Endothelial cell of umbilical vein (primary cell): ENCODE data around the gene SMS. TPM values are rescaled to one million over a fixed set of nuclear protein-coding genes. Genes with fewer than 3 reads are reported as not detected.

Experiments
- BruUV-seq: library from RNA; stranded (reverse); fragments of 400-500 nt; replicated peaks from 2 replicates; lab custom pipeline; 2021; lab: Mats Ljungman, UMichigan
- CTCF ChIA-PET: fragments of 300-600, 350-600 bp; sonication (Branson Sonifier 250); formaldehyde crosslinking; loops from one replicate; lab custom pipeline; 2021; ENCODE audit warnings: antibody characterized with exemption, inconsistent platforms; lab: Charles Lee
- POLR2A ChIA-PET: fragments of 300-600, 350-600 bp; sonication (Branson Sonifier 250); formaldehyde crosslinking; loops from one replicate; lab custom pipeline; 2021; ENCODE audit warnings: antibody characterized with exemption, inconsistent platforms; lab: Charles Lee
- DNase-seq: peaks from one replicate; pipeline ENCODE4 v3.0.0-alpha.2; 2011; ENCODE audit warnings: low read depth, low spot score
- FAIRE-seq: peaks from 2 replicates; lab custom pipeline; 2011; peaks lifted over from hg19 to GRCh38; lab: Jason Lieb, UNC
- H2AFZ ChIP-seq: 2 replicates; pipeline ENCODE4 v1.6.0; 2012; ENCODE audit warnings: low read depth, low read length, control low read depth, inconsistent platforms
- H3K27ac ChIP-seq: 2 replicates; pipeline ENCODE4 v1.5.1; 2011; ENCODE audit warnings: low read depth, mild to moderate bottlenecking, control low read depth, low read length, moderate library complexity; ENCODE audit not compliant: insufficient read depth
- H3K27me3 ChIP-seq, 2 experiments: 2 replicates each; pipeline versions ENCODE4 v1.6.0 to v1.6.1; 2011; ENCODE audit warnings: low read length in 2 of 2, mixed read lengths in 1 of 2; ENCODE audit not compliant: control insufficient read depth in 2 of 2, insufficient read depth in 2 of 2
- H3K36me3 ChIP-seq, 2 experiments: 2 replicates in 1 of 2; 3 replicates in 1 of 2; pipeline ENCODE4 v1.5.1; 2011; ENCODE audit warnings: low read length in 2 of 2, mild to moderate bottlenecking in 1 of 2, moderate library complexity in 1 of 2; ENCODE audit not compliant: control insufficient read depth in 2 of 2, insufficient read depth in 2 of 2; ENCODE audit errors: extremely low read depth in 1 of 2
- H3K4me1 ChIP-seq: 3 replicates; pipeline ENCODE4 v1.5.1; 2011; ENCODE audit warnings: mild to moderate bottlenecking, low read length; ENCODE audit not compliant: control insufficient read depth, insufficient read depth; ENCODE audit errors: extremely low read depth
- H3K4me2 ChIP-seq: 2 replicates; pipeline ENCODE4 v1.6.1; 2011; ENCODE audit warnings: low read length, control low read depth, mixed read lengths; ENCODE audit not compliant: insufficient read depth
- H3K4me3 ChIP-seq, 3 experiments: fragments of 200-600 bp in 1 of 3; sonication (generic), shearing (Covaris generic) in 1 of 3; replicated peaks in 1 of 3; 2 replicates each; pipeline ENCODE4 v1.5.1; 2011 to 2016; ENCODE audit warnings: control low read depth in 3 of 3, low read length in 3 of 3, mild to moderate bottlenecking in 2 of 3, inconsistent platforms in 1 of 3, low read depth in 1 of 3, moderate library complexity in 1 of 3; ENCODE audit not compliant: insufficient read depth in 1 of 3
- H3K79me2 ChIP-seq: 2 replicates; pipeline ENCODE4 v1.6.0; 2012; ENCODE audit warnings: low read length, inconsistent platforms; ENCODE audit not compliant: control insufficient read depth, insufficient read depth
- H3K9ac ChIP-seq: replicated peaks from 2 replicates; pipeline ENCODE3; 2011; ENCODE audit warnings: low read length, control low read depth; ENCODE audit not compliant: insufficient read depth; ENCODE audit errors: extremely low read depth
- H3K9me1 ChIP-seq: replicated peaks from 3 replicates; pipeline ENCODE4 v1.6.0; 2011; ENCODE audit warnings: mild to moderate bottlenecking, low read length; ENCODE audit not compliant: control insufficient read depth, insufficient read depth; ENCODE audit errors: extremely low read depth
- H3K9me3 ChIP-seq: replicated peaks from 2 replicates; pipeline ENCODE4 v1.5.1; 2012; ENCODE audit warnings: low read length, inconsistent platforms; ENCODE audit not compliant: control insufficient read depth, insufficient read depth
- H4K20me1 ChIP-seq: replicated peaks from 2 replicates; pipeline ENCODE3; 2011; ENCODE audit warnings: mild to moderate bottlenecking, low read length; ENCODE audit not compliant: control insufficient read depth, insufficient read depth; ENCODE audit errors: extremely low read depth
- CTCF ChIP-seq, 2 donors: IDR thresholded peaks; 1 replicate in 1 of 2; 2 replicates in 1 of 2; pipeline ENCODE4 v1.5.1; 2011; ENCODE audit warnings: low read length in 2 of 2, mild to moderate bottlenecking in 2 of 2, moderate library complexity in 2 of 2, control low read depth in 1 of 2, inconsistent platforms in 1 of 2, low read depth in 1 of 2; ENCODE audit not compliant: insufficient read depth in 1 of 2; ENCODE audit errors: extremely low read depth in 1 of 2
- EZH2 ChIP-seq: IDR thresholded peaks from 2 replicates; pipeline ENCODE4 v1.6.1; 2012; ENCODE audit warnings: borderline replicate concordance, low read depth, mild to moderate bottlenecking, moderate library complexity, low read length, inconsistent platforms; ENCODE audit not compliant: severe bottlenecking
- FOS ChIP-seq: IDR thresholded peaks from 2 replicates; pipeline ENCODE4 v1.6.1; 2011; ENCODE audit warnings: mild to moderate bottlenecking, low read length, moderate library complexity, borderline replicate concordance; ENCODE audit not compliant: insufficient read depth
- GATA2 ChIP-seq: IDR thresholded peaks from 2 replicates; pipeline ENCODE4 v1.7.0; 2011; ENCODE audit warnings: low read depth, mild to moderate bottlenecking, moderate library complexity, mixed read lengths, low read length; ENCODE audit not compliant: insufficient read length, insufficient read depth
- JUN ChIP-seq: IDR thresholded peaks from 2 replicates; pipeline ENCODE4 v1.6.1; 2011; ENCODE audit warnings: borderline replicate concordance, low read depth; ENCODE audit not compliant: insufficient read length, insufficient read depth
- MAX ChIP-seq: IDR thresholded peaks from 2 replicates; pipeline ENCODE4 v1.6.1; 2011; ENCODE audit not compliant: insufficient read depth, insufficient read length
- MYC ChIP-seq: IDR thresholded peaks from one replicate; pipeline ENCODE4 v1.6.1; 2011; ENCODE audit warnings: mild to moderate bottlenecking, low read depth, low read length
- POLR2A ChIP-seq: IDR thresholded peaks from 2 replicates; pipeline ENCODE4 v1.6.1; 2012; ENCODE audit warnings: low read depth, mild to moderate bottlenecking, control low read depth, low read length
- POLR2AphosphoS5 ChIP-seq: IDR thresholded peaks from 2 replicates; pipeline ENCODE4 v1.6.1; 2012; ENCODE audit warnings: low read depth, mild to moderate bottlenecking, control low read depth, low read length, moderate library complexity; ENCODE audit not compliant: insufficient read depth
- dilution Hi-C: fragments of 300-500 bp; cut with MboI; formaldehyde crosslinking; loops from one replicate; pipeline ENCODE4 v1.15.0; 2019; ENCODE audit warnings: low sequenced_read_pairs; ENCODE audit not compliant: extremely low pct_ligation_motif_present
- intact Hi-C: fragments of 100-400 bp; cut with micrococcal nuclease; formaldehyde crosslinking; loops from one replicate; pipeline ENCODE4 v1.10.0; 2022
- polyA plus RNA-seq, 4 experiments: library from polyadenylated mRNA; depleted of rRNA in 3 of 4; stranded (reverse) in 3 of 4; unstranded in 1 of 4; fragments of >200 nt; gene quantifications; 2 replicates each; pipeline versions ENCODE4 v1.2.1 to v1.2.3, GENCODE V29; 2011 to 2012; ENCODE audit warnings: missing spikeins in 1 of 4
- total RNA-seq: library from RNA; stranded (reverse); gene quantifications from 2 replicates; pipeline ENCODE4 v1.2.3, GENCODE V29; 2021

Gene SMS
- total and polyA plus RNA-seq, 2 donors (not counting 3 experiments of a cell fraction or from before 2014, with no cell fraction given) = 57.1 to 173 TPM

- H3K27ac ChIP-seq = no peak overlapping the region
- H2AFZ ChIP-seq = no peak overlapping the region
- H3K27me3 ChIP-seq = no peaks in the 10 kb centered on the region
- H3K36me3 ChIP-seq = no peaks in the 10 kb centered on the region
- H3K4me3 ChIP-seq = no peak overlapping the region
- no peaks in the 10 kb centered on the region for H3K4me1 ChIP-seq
- FAIRE-seq = no peak
- no peak overlapping the region for H3K9ac ChIP-seq
- ChIA-PET POLR2A (no interaction called here), CTCF (no interaction called here)
- no peaks in the 10 kb centered on the region for H3K9me1 ChIP-seq
- H3K79me2 ChIP-seq = no peaks in the 10 kb centered on the region
- H3K4me2 ChIP-seq = no peak overlapping the region
- no peaks in the 10 kb centered on the region for H4K20me1 ChIP-seq
- DNase-seq = no peak
- no TSS peak for BruUV-seq
- intact Hi-C loops = no loop called here
- dilution Hi-C loops = no loop called here
- TF ChIP-seq GATA2 = no peak
- no peak for TF ChIP-seq POLR2AphosphoS5
- TF ChIP-seq JUN = no peak
- TF ChIP-seq POLR2A = no peak
- no peak for TF ChIP-seq EZH2
- TF ChIP-seq FOS = no peak
- TF ChIP-seq CTCF (IDR thresholded peaks at IDR 0.05; ENCODE audit: extremely low read depth in 1 of 2, insufficient read depth in 1 of 2, low read depth in 1 of 2, low read length in 2 of 2) = no peak
- no peak for TF ChIP-seq MAX
- TF ChIP-seq MYC = no peak
- H3K9me3 ChIP-seq = no peaks in the 10 kb centered on the region
Measured at GRCh38 chrX:22025751-22026150, 85.2 kb downstream of the SMS start.
